Neural cell (in vitro differentiated cells): Measurements from ENCODE around the gene THBD. TPM values are rescaled to one million over a fixed set of nuclear protein-coding genes. Genes with fewer than 3 reads are reported as not detected.

Experiments
- H2AFZ ChIP-seq: fragments of 200-600, 300-800 bp; sonication (generic), shearing (Covaris generic); 2 replicates; pipeline ENCODE4 v1.6.0; 2014; ENCODE audit warnings: low read depth, mild to moderate bottlenecking, antibody characterized with exemption, low read length, moderate library complexity
- H3F3A ChIP-seq: fragments of 200-600 bp; shearing (Covaris generic); 2 replicates; pipeline ENCODE4 v1.6.1; 2016; ENCODE audit warnings: mild to moderate bottlenecking, moderate library complexity, mixed read lengths, antibody characterized with exemption, low read length; ENCODE audit not compliant: insufficient read depth, poor library complexity, severe bottlenecking
- H3K27ac ChIP-seq: fragments of 200-600, 300-800 bp; sonication (generic), shearing (Covaris generic); 2 replicates; pipeline ENCODE4 v1.5.1; 2014; ENCODE audit warnings: mild to moderate bottlenecking, low read length, moderate library complexity
- H3K27me3 ChIP-seq: fragments of 300-800, 200-600 bp; sonication (generic), shearing (Covaris generic); 2 replicates; pipeline ENCODE4 v1.6.0; 2014; ENCODE audit warnings: mild to moderate bottlenecking, low read depth, low read length, moderate library complexity; ENCODE audit not compliant: insufficient read depth
- H3K36me3 ChIP-seq: fragments of 300-800, 200-600 bp; sonication (generic), shearing (Covaris generic); 2 replicates; pipeline ENCODE4 v1.5.1; 2014; ENCODE audit warnings: mild to moderate bottlenecking, antibody characterized with exemption, low read length, moderate library complexity; ENCODE audit not compliant: insufficient read depth
- H3K4me2 ChIP-seq: fragments of 300-800, 200-600 bp; sonication (generic), shearing (Covaris generic); 2 replicates; pipeline ENCODE4 v1.6.0; 2014; ENCODE audit warnings: mild to moderate bottlenecking, low read length
- H3K4me3 ChIP-seq: fragments of 300-800, 200-600 bp; sonication (generic), shearing (Covaris generic); 2 replicates; pipeline ENCODE4 v1.5.1; 2014; ENCODE audit warnings: mild to moderate bottlenecking, low read length, moderate library complexity
- H3K79me2 ChIP-seq: fragments of 200-600 bp; shearing (Covaris generic); replicated peaks from 2 replicates; pipeline ENCODE4 v1.6.0; 2014; ENCODE audit warnings: mild to moderate bottlenecking, low read length, moderate library complexity; ENCODE audit not compliant: insufficient read depth
- H3K9ac ChIP-seq: fragments of 300-800, 200-600 bp; sonication (generic), shearing (Covaris generic); 2 replicates; pipeline ENCODE4 v1.6.1; 2016; ENCODE audit warnings: mild to moderate bottlenecking, low read length, mixed read lengths
- H3K9me2 ChIP-seq: fragments of 200-600 bp; shearing (Covaris generic); 2 replicates; pipeline ENCODE4 v1.6.1; 2016; ENCODE audit warnings: mild to moderate bottlenecking, low read length, mixed read lengths; ENCODE audit not compliant: insufficient read depth
- H3K9me3 ChIP-seq: fragments of 200-600, 300-800 bp; sonication (generic), shearing (Covaris generic); 2 replicates; pipeline ENCODE4 v1.6.1; 2016; ENCODE audit warnings: mild to moderate bottlenecking, mixed run types, low read length, moderate library complexity, mixed read lengths
- H4K20me1 ChIP-seq: fragments of 200-600 bp; shearing (Covaris generic); 2 replicates; pipeline ENCODE4 v1.6.1; 2016; ENCODE audit warnings: mild to moderate bottlenecking, mixed run types; ENCODE audit not compliant: insufficient read depth
- EP300 ChIP-seq: fragments of 450-650 bp; conservative IDR thresholded peaks from 2 replicates; pipeline ENCODE4 v1.6.1; 2014; ENCODE audit warnings: antibody characterized with exemption, mild to moderate bottlenecking, moderate library complexity; ENCODE audit not compliant: poor library complexity, severe bottlenecking
- EZH2 ChIP-seq: fragments of 200-600, 300-800 bp; shearing (Covaris generic), sonication (generic); IDR thresholded peaks from 2 replicates; pipeline ENCODE4 v1.6.1; 2014; ENCODE audit warnings: antibody characterized with exemption, low read length, borderline replicate concordance, mild to moderate bottlenecking; ENCODE audit not compliant: insufficient read depth, poor library complexity, severe bottlenecking
- MXI1 ChIP-seq: fragments of 450-650 bp; conservative IDR thresholded peaks from 2 replicates; pipeline ENCODE4 v1.6.1; 2014; ENCODE audit warnings: antibody characterized with exemption, mild to moderate bottlenecking; ENCODE audit not compliant: poor library complexity, severe bottlenecking
- POLR2AphosphoS5 ChIP-seq: IDR thresholded peaks from 2 replicates; pipeline ENCODE4 v1.6.1; 2012
- RAD21 ChIP-seq: fragments of 450-650 bp; conservative IDR thresholded peaks from 2 replicates; pipeline ENCODE4 v1.6.1; 2014; ENCODE audit warnings: antibody characterized with exemption, mild to moderate bottlenecking, moderate library complexity
- SMC3 ChIP-seq: fragments of 450-650 bp; conservative IDR thresholded peaks from 2 replicates; pipeline ENCODE4 v1.6.1; 2014; ENCODE audit warnings: antibody characterized with exemption, mild to moderate bottlenecking, moderate library complexity; ENCODE audit not compliant: poor library complexity
- TAF1 ChIP-seq: IDR thresholded peaks from 2 replicates; pipeline ENCODE4 v1.6.1; 2012; ENCODE audit warnings: low read depth
- polyA plus RNA-seq: library from polyadenylated mRNA; depleted of rRNA; stranded (reverse); fragments of >200 nt; gene quantifications from 2 replicates; pipeline ENCODE4 v1.2.3, GENCODE V29; 2014
- TF ChIP-seq, protein P1 (sequence below): IDR thresholded peaks from 2 replicates; pipeline ENCODE4 v1.6.1; 2012; ENCODE audit warnings: borderline replicate concordance
- TF ChIP-seq, protein P2 (sequence below): fragments of 450-650 bp; IDR thresholded peaks from 2 replicates; pipeline ENCODE4 v1.5.1; 2014; ENCODE audit warnings: antibody characterized with exemption, mild to moderate bottlenecking, moderate library complexity; ENCODE audit not compliant: poor library complexity, severe bottlenecking

The THBD gene
- polyA plus RNA-seq, 1 donor from 2014 or later: not detected

DNA sequence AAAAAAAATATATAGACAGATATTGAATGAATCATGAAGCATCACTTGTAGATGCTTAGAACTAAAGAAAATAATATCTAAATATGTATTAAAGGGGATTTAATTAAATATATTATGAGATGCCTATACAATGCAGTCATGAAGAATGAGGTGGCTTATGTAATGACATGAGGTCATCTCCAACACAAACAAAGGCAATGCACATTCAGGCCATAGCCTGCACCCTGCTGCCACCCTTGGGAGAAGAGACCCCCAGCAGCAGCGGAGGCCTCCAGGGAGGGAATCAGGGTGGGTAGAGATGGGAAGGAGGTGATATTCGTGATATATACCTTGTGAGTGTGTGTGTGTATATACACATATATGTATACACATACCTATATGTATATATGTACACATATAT lies 40.8 kb downstream of the THBD start:
- no peaks in the 10 kb centered on the region for H3K27me3 ChIP-seq
- TF ChIP-seq, protein P1, sequence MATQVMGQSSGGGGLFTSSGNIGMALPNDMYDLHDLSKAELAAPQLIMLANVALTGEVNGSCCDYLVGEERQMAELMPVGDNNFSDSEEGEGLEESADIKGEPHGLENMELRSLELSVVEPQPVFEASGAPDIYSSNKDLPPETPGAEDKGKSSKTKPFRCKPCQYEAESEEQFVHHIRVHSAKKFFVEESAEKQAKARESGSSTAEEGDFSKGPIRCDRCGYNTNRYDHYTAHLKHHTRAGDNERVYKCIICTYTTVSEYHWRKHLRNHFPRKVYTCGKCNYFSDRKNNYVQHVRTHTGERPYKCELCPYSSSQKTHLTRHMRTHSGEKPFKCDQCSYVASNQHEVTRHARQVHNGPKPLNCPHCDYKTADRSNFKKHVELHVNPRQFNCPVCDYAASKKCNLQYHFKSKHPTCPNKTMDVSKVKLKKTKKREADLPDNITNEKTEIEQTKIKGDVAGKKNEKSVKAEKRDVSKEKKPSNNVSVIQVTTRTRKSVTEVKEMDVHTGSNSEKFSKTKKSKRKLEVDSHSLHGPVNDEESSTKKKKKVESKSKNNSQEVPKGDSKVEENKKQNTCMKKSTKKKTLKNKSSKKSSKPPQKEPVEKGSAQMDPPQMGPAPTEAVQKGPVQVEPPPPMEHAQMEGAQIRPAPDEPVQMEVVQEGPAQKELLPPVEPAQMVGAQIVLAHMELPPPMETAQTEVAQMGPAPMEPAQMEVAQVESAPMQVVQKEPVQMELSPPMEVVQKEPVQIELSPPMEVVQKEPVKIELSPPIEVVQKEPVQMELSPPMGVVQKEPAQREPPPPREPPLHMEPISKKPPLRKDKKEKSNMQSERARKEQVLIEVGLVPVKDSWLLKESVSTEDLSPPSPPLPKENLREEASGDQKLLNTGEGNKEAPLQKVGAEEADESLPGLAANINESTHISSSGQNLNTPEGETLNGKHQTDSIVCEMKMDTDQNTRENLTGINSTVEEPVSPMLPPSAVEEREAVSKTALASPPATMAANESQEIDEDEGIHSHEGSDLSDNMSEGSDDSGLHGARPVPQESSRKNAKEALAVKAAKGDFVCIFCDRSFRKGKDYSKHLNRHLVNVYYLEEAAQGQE: no peak
- no peak for TF ChIP-seq SMC3
- TF ChIP-seq, protein P2, sequence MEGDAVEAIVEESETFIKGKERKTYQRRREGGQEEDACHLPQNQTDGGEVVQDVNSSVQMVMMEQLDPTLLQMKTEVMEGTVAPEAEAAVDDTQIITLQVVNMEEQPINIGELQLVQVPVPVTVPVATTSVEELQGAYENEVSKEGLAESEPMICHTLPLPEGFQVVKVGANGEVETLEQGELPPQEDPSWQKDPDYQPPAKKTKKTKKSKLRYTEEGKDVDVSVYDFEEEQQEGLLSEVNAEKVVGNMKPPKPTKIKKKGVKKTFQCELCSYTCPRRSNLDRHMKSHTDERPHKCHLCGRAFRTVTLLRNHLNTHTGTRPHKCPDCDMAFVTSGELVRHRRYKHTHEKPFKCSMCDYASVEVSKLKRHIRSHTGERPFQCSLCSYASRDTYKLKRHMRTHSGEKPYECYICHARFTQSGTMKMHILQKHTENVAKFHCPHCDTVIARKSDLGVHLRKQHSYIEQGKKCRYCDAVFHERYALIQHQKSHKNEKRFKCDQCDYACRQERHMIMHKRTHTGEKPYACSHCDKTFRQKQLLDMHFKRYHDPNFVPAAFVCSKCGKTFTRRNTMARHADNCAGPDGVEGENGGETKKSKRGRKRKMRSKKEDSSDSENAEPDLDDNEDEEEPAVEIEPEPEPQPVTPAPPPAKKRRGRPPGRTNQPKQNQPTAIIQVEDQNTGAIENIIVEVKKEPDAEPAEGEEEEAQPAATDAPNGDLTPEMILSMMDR: no peak
- no peak for TF ChIP-seq MXI1
- TF ChIP-seq POLR2AphosphoS5: no peak
- TF ChIP-seq EP300: no peak
- TF ChIP-seq TAF1: no peak
- no peak for TF ChIP-seq EZH2
- TF ChIP-seq RAD21: no peak

DNA sequence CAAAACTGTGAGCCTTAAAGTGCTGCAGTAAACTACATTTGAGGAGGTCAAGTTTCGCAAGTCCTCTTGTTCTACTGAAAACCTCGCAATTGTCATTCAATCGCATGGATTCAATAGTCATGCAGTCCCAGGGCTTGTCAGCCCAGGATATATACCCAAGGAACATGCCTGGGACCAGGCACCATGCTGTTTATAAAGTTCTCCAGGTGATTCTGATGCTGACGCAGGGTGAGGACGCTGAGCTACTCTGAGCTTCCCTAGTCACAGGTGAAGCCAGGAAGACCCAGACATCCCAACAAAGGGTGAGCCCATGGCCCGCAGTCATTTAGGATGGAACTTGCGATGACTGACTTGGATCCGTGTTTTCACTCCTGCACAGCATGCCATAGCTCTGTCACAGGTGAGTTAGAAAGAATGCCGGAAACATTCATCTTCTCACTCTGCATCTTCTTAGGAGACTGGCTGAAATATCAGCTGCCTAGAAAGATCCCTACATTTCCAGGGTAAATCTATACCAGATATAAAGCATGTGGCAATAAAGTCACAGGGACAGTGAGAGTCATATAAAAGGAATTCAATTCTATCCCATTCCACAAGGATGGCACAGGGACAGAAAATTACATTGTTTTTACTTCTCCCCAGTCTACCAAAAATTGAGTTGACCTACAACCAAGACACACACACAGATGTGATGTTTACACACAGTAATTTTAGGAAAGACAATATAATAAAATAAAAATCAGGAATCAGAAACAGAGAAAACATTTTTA lies 41.4 kb downstream of the THBD start:
- no peak overlapping the region for H3K4me2 ChIP-seq

More for the DNA sequence above, 40.8 kb downstream of the THBD start:
- Histone ChIP-seq H3K36me3 (no peaks in the 10 kb centered on the region), H3F3A (no peaks in the 10 kb centered on the region), H3K79me2 (no peaks in the 10 kb centered on the region), H3K27ac (no peak overlapping the region), H2AFZ (no peak overlapping the region), H3K4me3 (no peak overlapping the region), H3K9me2 (no peaks in the 10 kb centered on the region), H4K20me1 (no peaks in the 10 kb centered on the region), H3K4me2 (no peak overlapping the region), H3K9me3 (no peaks in the 10 kb centered on the region), H3K9ac (no peak overlapping the region)

More for the DNA sequence above, 41.4 kb downstream of the THBD start:
- no peaks in the 10 kb centered on the region for H3K79me2 ChIP-seq
- no peaks in the 10 kb centered on the region for H3K9me3 ChIP-seq
- no peaks in the 10 kb centered on the region for H4K20me1 ChIP-seq
- H3F3A ChIP-seq: no peaks in the 10 kb centered on the region
- no peak for TF ChIP-seq EP300
- TF ChIP-seq, protein P1: no peak
- no peak for TF ChIP-seq MXI1
- no peak for TF ChIP-seq RAD21
- TF ChIP-seq EZH2: no peak
- no peaks in the 10 kb centered on the region for H3K9me2 ChIP-seq
- H3K27me3 ChIP-seq: no peaks in the 10 kb centered on the region
- no peak overlapping the region for H3K9ac ChIP-seq
- no peak overlapping the region for H2AFZ ChIP-seq
- no peak overlapping the region for H3K4me3 ChIP-seq
- H3K36me3 ChIP-seq: no peaks in the 10 kb centered on the region
- no peak overlapping the region for H3K27ac ChIP-seq
